ENCODE measurements around the gene CNOT3. TPM values are rescaled to one million over a fixed set of nuclear protein-coding genes. Genes with fewer than 3 reads are reported as not detected.
"Not testable (repeated sequence)": the region's sequence is repeated elsewhere in the genome, so short reads cannot be mapped to it uniquely, and the experiment has no call there.

CNOT3 gene
- total RNA-seq, 2 experiments from 2014 or later, result 26.7 to 28.7 TPM

- Mint-ChIP-seq H3K4me1 (ENCODE audit: low read depth) (peaks cover 37% of the 10 kb centered on the region), H3K36me3 (ENCODE audit: low read depth) (peaks cover 40% of the 10 kb centered on the region)
- CTCF ChIA-PET, result interaction anchor here (0.9 to 2.6 kb wide), 3 partner anchors 9 to 23 kb away, joined by 3 to 19 read pairs (median 10); partner anchors contain the start of gene RPS9
These were observed 53.6 kb downstream of the CNOT3 start, which contains the start of gene TSEN34 for GRCh38 chr19:54191011-54191810. TSS of gene TSEN34 (plus strand) at chr19:54191308. CDS start at chr19:54191365, 57 bp downstream.

GRCh38 chr19:54191811-54192453 is 54.4 kb downstream of the CNOT3 start:
- peak in 1 of 14 experiments; percentile 50 for DNase-seq
- ChIA-PET POLR2A (interaction anchor here (0.8 to 5.8 kb wide), 11 partner anchors 9 to 1462 kb away, joined by 3 to 148 read pairs (median 21); partner anchors contain the start of genes CNOT3, LENG1, LENG8 and MYADM), CTCF (interaction anchor here (0.9 to 2.0 kb wide), 2 partner anchors 19 to 24 kb away, joined by 3 to 10 read pairs; no protein-coding TSS in a partner anchor)
- H3K4me1 ChIP-seq (ENCODE audit: insufficient read depth, low read length), result peaks cover 33% of the 10 kb centered on the region
- no peaks in the 10 kb centered on the region for H3K27me3 ChIP-seq (ENCODE audit: control insufficient read depth in 1 of 2, insufficient read depth in 2 of 2, low read length in 2 of 2)
- peaks cover 9% of the 10 kb centered on the region for H3K36me3 ChIP-seq (ENCODE audit: insufficient read depth, low read length)
- no peak for ATAC-seq (ENCODE audit: poor library complexity)
- no peaks in the 10 kb centered on the region for H3K27me3 Mint-ChIP-seq
- peak overlapping the region; percentile 88 for H3K4me3 Mint-ChIP-seq
- H3K27ac Mint-ChIP-seq, result peak overlapping the region; percentile 96
- no peaks in the 10 kb centered on the region for H3K9me3 ChIP-seq (ENCODE audit: control insufficient read depth in 1 of 2, insufficient read depth in 1 of 2, low read length in 2 of 2)
- H3K9me3 Mint-ChIP-seq, result no peaks in the 10 kb centered on the region
- H3K36me3 Mint-ChIP-seq (ENCODE audit: low read depth), result peaks cover 40% of the 10 kb centered on the region
- H3K27ac ChIP-seq (ENCODE audit: low read depth in 1 of 2, low read length in 2 of 2), result peak overlapping the region; percentile 73 to 99
- peaks cover 37% of the 10 kb centered on the region for H3K4me1 Mint-ChIP-seq (ENCODE audit: low read depth)
- TF ChIP-seq CTCF (IDR thresholded peaks at IDR 0.05), result no peak
- intact Hi-C loops (cut with DNase I, micrococcal nuclease), result loop anchor here (1.0 to 10.0 kb wide), 4 partner anchors 8 to 1463 kb away; partner anchors contain the start of genes MYADM (in 1 of the 2), RPS9 (in 1 of the 2), U2AF2 (in 1 of the 2) and ZNF331 (in 1 of the 2)
- H3K4me3 ChIP-seq (ENCODE audit: low read length), result peak overlapping the region; percentile 74

More at GRCh38 chr19:54191011-54191810, 53.6 kb downstream of the CNOT3 start, which contains the start of gene TSEN34:
- H3K4me3 Mint-ChIP-seq, result peak within 1 kb of the TSS; percentile 90
- H3K9me3 ChIP-seq (ENCODE audit: control insufficient read depth in 1 of 2, insufficient read depth in 1 of 2, low read length in 2 of 2), result no peaks in the 10 kb centered on the region
- H3K27me3 Mint-ChIP-seq, result no peaks in the 10 kb centered on the region
- no peak for TF ChIP-seq CTCF (IDR thresholded peaks at IDR 0.05)
- peak within 1 kb of the TSS; percentile 96 for H3K27ac Mint-ChIP-seq
- peak within 1 kb of the TSS; percentile 74 for H3K4me3 ChIP-seq (ENCODE audit: low read length)
- peaks cover 11% of the 10 kb centered on the region for H3K36me3 ChIP-seq (ENCODE audit: insufficient read depth, low read length)
- peak; percentile 15 for ATAC-seq (ENCODE audit: poor library complexity)
- POLR2A ChIA-PET, result interaction anchor here (0.6 to 5.8 kb wide), 14 partner anchors 10 to 1463 kb away, joined by 3 to 148 read pairs (median 12); partner anchors contain the start of genes CNOT3, LENG1, LENG8 and MYADM
- DNase-seq, result peak in 11 of 14 experiments; percentile 74 to 95 (median 88)
- intact Hi-C loops (cut with DNase I, micrococcal nuclease), result loop anchor here (1.0 to 10.0 kb wide), 4 partner anchors 9 to 1464 kb away; partner anchors contain the start of genes MYADM (in 1 of the 2), RPS9 (in 1 of the 2), U2AF2 (in 1 of the 2) and ZNF331 (in 1 of the 2)
- H3K27me3 ChIP-seq (ENCODE audit: control insufficient read depth in 1 of 2, insufficient read depth in 2 of 2, low read length in 2 of 2), result no peaks in the 10 kb centered on the region
- no peaks in the 10 kb centered on the region for H3K9me3 Mint-ChIP-seq
- H3K4me1 ChIP-seq (ENCODE audit: insufficient read depth, low read length), result peaks cover 33% of the 10 kb centered on the region
- H3K27ac ChIP-seq (ENCODE audit: low read depth in 1 of 2, low read length in 2 of 2), result peak within 1 kb of the TSS; percentile 99

GRCh38 chr19:54193011-54193410 is 55.4 kb downstream of the CNOT3 start:
- Mint-ChIP-seq H3K36me3 (ENCODE audit: low read depth) (peaks cover 40% of the 10 kb centered on the region), H3K27ac (peak overlapping the region; percentile 96), H3K4me3 (peak overlapping the region; percentile 88), H3K9me3 (no peaks in the 10 kb centered on the region), H3K4me1 (ENCODE audit: low read depth) (peaks cover 30% of the 10 kb centered on the region), H3K27me3 (no peaks in the 10 kb centered on the region)
- Histone ChIP-seq H3K4me1 (ENCODE audit: insufficient read depth, low read length) (peaks cover 29% of the 10 kb centered on the region), H3K36me3 (ENCODE audit: insufficient read depth, low read length) (peaks cover 6% of the 10 kb centered on the region), H3K27ac (ENCODE audit: low read depth in 1 of 2, low read length in 2 of 2) (no peak overlapping the region), H3K4me3 (ENCODE audit: low read length) (no peak overlapping the region), H3K27me3 (ENCODE audit: control insufficient read depth in 1 of 2, insufficient read depth in 2 of 2, low read length in 2 of 2) (no peaks in the 10 kb centered on the region), H3K9me3 (ENCODE audit: control insufficient read depth in 1 of 2, insufficient read depth in 1 of 2, low read length in 2 of 2) (no peaks in the 10 kb centered on the region)
- DNase-seq, result no peak
- CTCF ChIA-PET, result interaction anchor here (0.7 to 0.9 kb wide), 2 partner anchors 18 to 446 kb away, joined by 3 read pairs; no protein-coding TSS in a partner anchor
- TF ChIP-seq CTCF (IDR thresholded peaks at IDR 0.05), result no peak
- POLR2A ChIA-PET, result interaction anchor here (5.0 to 5.8 kb wide), 2 partner anchors 8 to 55 kb away, joined by 130 to 148 read pairs; partner anchors contain the start of genes CNOT3 and RPS9
- intact Hi-C loops (cut with DNase I, micrococcal nuclease), result loop anchor here (5.0 to 10.0 kb wide), 3 partner anchors 328 to 1462 kb away; partner anchors contain the start of genes MYADM (in 1 of the 2), U2AF2 (in 1 of the 2) and ZNF331 (in 1 of the 2)
- no peak for ATAC-seq (ENCODE audit: poor library complexity)

GRCh38 chr19:54194463-54194862 is 56.9 kb downstream of the CNOT3 start:
- ATAC-seq (ENCODE audit: poor library complexity); H3K27ac Mint-ChIP-seq; H3K27ac ChIP-seq (ENCODE audit: low read depth in 1 of 2, low read length in 2 of 2); POLR2A ChIA-PET; DNase-seq; H3K4me3 Mint-ChIP-seq; H3K27me3 ChIP-seq (ENCODE audit: control insufficient read depth in 1 of 2, insufficient read depth in 2 of 2, low read length in 2 of 2); H3K9me3 Mint-ChIP-seq; CTCF ChIA-PET; H3K9me3 ChIP-seq (ENCODE audit: control insufficient read depth in 1 of 2, insufficient read depth in 1 of 2, low read length in 2 of 2); H3K36me3 ChIP-seq (ENCODE audit: insufficient read depth, low read length); H3K4me3 ChIP-seq (ENCODE audit: low read length); H3K27me3 Mint-ChIP-seq: not testable (repeated sequence)
- H3K36me3 Mint-ChIP-seq (ENCODE audit: low read depth), result peaks cover 38% of the 10 kb centered on the region
- H3K4me1 ChIP-seq (ENCODE audit: insufficient read depth, low read length), result peaks cover 19% of the 10 kb centered on the region
- intact Hi-C loops (cut with DNase I, micrococcal nuclease), result loop anchor here (5.0 to 10.0 kb wide), 3 partner anchors 330 to 1460 kb away; partner anchors contain the start of genes MYADM (in 1 of the 2), U2AF2 (in 1 of the 2) and ZNF331 (in 1 of the 2)
- H3K4me1 Mint-ChIP-seq (ENCODE audit: low read depth), result peaks cover 19% of the 10 kb centered on the region
